Measurements from ENCODE around the gene ICE1.

The ICE1 gene

GRCh38 chr5:5537426-5537825, 114.9 kb downstream of the ICE1 start:
- no peak for DNase-seq (ENCODE audit: low read depth in 2 of 2)

GRCh38 chr5:5539590-5539989, 117.1 kb downstream of the ICE1 start:
- DNase-seq (ENCODE audit: low read depth in 2 of 2), result no peak
